Measurements from ENCODE around the gene FGR. TPM values are rescaled to one million over a fixed set of nuclear protein-coding genes. Genes with fewer than 3 reads are reported as not detected.

The FGR gene
- total RNA-seq, 1 donor from 2014 or later = not detected

DNA sequence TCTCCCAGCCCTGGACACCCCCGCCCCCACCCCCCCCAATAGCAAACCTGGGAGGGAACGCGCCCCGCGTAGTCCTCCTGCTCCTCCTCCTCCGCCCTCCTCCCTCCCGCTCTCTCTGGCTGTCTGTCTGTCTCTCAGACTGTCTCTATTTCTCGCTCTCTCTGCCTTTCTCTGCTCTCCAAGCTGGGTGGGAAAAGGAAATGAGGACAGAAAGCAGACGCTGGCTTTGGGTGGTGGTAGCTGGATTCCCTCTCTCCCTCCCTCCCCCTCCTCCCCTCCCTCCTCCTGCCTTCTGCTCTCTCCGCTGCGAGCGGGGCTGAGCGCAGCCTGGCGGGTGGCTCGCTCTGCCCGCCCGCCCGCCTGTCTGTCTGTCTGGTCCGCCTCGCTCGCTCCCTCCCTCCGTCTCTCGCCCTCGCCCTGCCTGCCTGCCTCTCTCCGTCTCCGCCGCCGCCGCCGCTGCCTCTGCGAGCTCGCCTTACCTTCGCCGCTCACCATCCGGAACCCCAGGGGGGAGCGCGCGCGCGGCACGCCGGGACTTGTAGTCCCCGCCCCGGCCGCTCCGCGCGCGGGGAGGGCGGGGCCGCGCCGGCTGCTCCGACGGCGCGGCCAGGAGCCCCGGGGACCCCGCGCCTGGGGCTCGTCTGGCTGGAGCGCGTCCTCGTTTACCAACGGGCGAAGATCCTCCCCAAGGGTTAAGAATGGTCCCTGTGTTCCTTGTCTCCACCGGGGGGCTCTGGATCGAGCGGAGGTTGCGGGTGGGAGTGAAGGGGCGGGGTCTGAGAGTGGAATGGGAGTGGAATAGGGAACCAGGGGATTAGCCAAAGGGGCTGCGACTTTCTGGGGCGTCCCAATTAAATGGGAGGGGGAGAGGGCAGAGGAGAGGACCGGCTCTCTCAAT, 31.1 kb downstream of the FGR start, which contains the start of gene AHDC1:
Gene AHDC1 (minus strand): TSS at position 464 of the 898 bp plus-strand sequence. CDS start 52,029 bp downstream, outside the sequence.
- Mint-ChIP-seq H3K27me3 (no peaks in the 10 kb centered on the region), H3K36me3 (no peaks in the 10 kb centered on the region), H3K9me3 (no peaks in the 10 kb centered on the region), H3K27ac (peak within 1 kb of the TSS; percentile 84), H3K4me3 (peak within 1 kb of the TSS; percentile 96), H3K4me1 (ENCODE audit: unreplicated experiment) (peaks cover 48% of the 10 kb centered on the region)
- TF ChIP-seq, protein P1, sequence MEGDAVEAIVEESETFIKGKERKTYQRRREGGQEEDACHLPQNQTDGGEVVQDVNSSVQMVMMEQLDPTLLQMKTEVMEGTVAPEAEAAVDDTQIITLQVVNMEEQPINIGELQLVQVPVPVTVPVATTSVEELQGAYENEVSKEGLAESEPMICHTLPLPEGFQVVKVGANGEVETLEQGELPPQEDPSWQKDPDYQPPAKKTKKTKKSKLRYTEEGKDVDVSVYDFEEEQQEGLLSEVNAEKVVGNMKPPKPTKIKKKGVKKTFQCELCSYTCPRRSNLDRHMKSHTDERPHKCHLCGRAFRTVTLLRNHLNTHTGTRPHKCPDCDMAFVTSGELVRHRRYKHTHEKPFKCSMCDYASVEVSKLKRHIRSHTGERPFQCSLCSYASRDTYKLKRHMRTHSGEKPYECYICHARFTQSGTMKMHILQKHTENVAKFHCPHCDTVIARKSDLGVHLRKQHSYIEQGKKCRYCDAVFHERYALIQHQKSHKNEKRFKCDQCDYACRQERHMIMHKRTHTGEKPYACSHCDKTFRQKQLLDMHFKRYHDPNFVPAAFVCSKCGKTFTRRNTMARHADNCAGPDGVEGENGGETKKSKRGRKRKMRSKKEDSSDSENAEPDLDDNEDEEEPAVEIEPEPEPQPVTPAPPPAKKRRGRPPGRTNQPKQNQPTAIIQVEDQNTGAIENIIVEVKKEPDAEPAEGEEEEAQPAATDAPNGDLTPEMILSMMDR (conservative IDR thresholded peaks at IDR 0.05) = no peak
- DNase-seq (ENCODE audit: extremely low spot score, unreplicated experiment) = peak; percentile 96

DNA sequence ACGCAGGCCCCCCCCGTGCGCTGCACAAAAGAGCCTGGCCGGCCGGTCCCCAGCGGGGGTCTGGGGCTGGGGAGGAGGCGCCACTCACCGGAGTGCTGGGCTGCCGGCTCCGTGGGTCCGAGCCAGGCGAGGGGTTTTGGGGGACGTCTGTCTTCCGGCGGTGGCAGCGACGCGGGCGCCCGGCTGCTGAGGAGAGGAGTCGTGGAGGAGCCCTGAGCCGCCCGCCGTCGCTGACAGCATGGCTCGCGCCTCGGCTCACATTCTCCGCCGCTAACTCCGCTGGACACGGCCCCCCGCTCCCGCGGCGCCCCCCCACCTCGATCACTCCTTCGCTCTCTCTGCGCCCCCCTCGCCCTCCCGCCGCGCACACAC, 31.7 kb downstream of the FGR start:
- H3K36me3 Mint-ChIP-seq = no peaks in the 10 kb centered on the region
- H3K4me1 Mint-ChIP-seq (ENCODE audit: unreplicated experiment) = peaks cover 54% of the 10 kb centered on the region
- H3K4me3 Mint-ChIP-seq = peak overlapping the region; percentile 96
- H3K27me3 Mint-ChIP-seq = no peaks in the 10 kb centered on the region
- H3K27ac Mint-ChIP-seq = no peak overlapping the region
- no peaks in the 10 kb centered on the region for H3K9me3 Mint-ChIP-seq
- no peak for DNase-seq (ENCODE audit: extremely low spot score, unreplicated experiment)
- TF ChIP-seq, protein P1 (conservative IDR thresholded peaks at IDR 0.05) = no peak

DNA sequence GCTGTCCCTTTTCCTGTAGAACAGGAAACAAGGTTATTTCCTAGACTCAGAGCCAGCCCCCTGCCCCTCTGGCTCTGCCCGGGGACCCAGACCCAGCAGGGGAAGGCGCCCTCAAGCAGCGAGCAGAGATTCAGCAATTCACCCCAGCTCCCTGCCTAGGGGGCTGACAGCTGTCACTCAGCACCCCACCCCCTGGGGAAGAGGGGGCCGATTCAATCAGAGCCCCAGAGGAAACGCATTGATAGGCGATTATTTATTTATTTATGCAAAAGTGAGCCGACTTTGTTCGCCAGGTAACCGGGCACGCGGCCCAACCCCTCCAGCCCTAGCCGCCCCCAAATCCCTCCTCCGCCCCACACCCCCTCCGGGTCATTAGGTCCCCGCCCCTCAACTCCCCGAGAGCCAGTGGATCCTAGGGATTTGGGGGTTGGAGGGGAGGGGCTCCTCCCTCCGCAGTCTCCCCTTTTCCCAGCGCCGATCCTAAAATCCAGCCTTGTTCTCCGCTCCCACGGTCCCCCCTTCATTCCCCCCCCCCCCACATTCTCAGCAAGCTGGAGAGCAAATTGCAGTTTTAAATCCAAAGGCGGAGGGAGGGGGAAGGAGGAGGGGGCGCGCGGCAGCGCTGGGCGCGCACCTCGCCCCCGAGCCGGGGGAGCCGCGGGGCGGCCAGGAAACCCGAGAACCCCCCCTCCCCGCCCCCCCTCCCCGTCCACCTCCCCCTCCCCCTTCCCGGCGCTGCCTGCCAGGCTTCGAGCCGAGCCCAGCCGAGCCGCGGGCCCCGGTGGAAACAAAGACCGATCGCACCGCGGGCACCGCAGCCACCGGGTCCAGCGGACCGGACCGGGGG, 32.3 kb downstream of the FGR start:
- peak overlapping the region; percentile 93 for H3K4me3 Mint-ChIP-seq
- no peak for DNase-seq (ENCODE audit: extremely low spot score, unreplicated experiment)
- H3K27me3 Mint-ChIP-seq = no peaks in the 10 kb centered on the region
- H3K9me3 Mint-ChIP-seq = no peaks in the 10 kb centered on the region
- H3K4me1 Mint-ChIP-seq (ENCODE audit: unreplicated experiment) = peaks cover 54% of the 10 kb centered on the region
- no peaks in the 10 kb centered on the region for H3K36me3 Mint-ChIP-seq
- H3K27ac Mint-ChIP-seq = peak overlapping the region; percentile 85
- TF ChIP-seq, protein P1 (conservative IDR thresholded peaks at IDR 0.05) = no peak

DNA sequence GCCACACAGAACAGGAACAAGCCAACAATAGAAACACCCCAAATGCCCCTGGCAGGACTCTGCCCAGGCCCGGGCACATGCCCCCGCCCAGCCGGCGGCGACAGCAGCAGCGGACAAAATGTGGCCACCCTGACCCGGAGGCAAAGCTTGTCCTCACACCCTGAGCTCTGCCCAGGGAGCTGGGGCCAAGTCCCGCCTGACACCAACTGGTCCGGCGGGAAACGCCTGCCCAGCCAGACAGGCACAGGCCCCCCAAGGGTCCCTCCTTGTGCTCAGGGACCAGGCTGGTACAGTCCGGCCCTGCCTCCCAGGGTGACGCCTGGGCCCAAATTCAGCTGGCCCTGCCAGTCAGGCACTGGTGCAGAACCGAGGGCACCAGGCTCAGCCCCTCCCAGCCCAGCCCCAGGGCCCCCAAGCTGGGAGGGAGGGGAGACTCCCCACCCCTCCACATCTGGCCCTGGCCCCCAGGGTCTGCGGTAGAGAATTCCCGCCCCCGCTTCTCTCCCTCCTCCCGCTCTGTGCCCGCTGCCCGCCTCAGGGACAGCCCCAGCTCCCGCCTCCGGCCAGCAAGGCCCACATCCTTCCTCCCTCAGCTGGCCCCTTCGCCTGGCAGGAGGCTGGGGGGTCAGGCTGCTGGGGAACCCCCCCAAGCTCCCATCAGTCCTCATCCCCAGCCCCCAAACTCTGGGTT, 33.1 kb downstream of the FGR start:
- TF ChIP-seq, protein P1 (conservative IDR thresholded peaks at IDR 0.05) = no peak
- no peaks in the 10 kb centered on the region for H3K9me3 Mint-ChIP-seq
- no peaks in the 10 kb centered on the region for H3K36me3 Mint-ChIP-seq
- peaks cover 52% of the 10 kb centered on the region for H3K4me1 Mint-ChIP-seq (ENCODE audit: unreplicated experiment)
- peak overlapping the region; percentile 85 for H3K27ac Mint-ChIP-seq
- DNase-seq (ENCODE audit: extremely low spot score, unreplicated experiment) = no peak
- H3K27me3 Mint-ChIP-seq = no peaks in the 10 kb centered on the region
- H3K4me3 Mint-ChIP-seq = peak overlapping the region; percentile 93

DNA sequence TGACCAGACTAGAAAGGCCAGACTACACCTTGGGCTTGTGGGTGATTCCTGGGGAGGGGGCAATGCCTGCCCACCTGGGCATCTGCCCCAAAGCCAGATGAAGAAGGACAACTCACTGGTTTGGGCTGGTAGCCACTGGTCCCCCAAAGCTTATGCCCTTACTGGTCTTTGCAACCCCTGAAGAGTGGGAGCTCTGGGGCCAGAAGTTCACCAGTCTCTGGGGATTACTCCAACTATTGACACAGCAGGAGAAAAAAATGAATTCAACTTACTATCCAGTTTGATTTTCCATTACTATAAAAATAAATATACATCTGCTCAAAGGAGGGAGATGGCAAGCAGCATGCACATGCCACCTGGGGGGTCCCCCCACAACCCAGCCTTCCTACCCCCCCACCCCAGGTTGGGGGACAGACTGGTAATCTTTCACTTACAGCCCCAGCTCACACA, 33.6 kb downstream of the FGR start:
- peak overlapping the region; percentile 67 for H3K4me3 Mint-ChIP-seq
- H3K4me1 Mint-ChIP-seq (ENCODE audit: unreplicated experiment) = peaks cover 46% of the 10 kb centered on the region
- TF ChIP-seq, protein P1 (conservative IDR thresholded peaks at IDR 0.05) = no peak
- peak overlapping the region; percentile 49 for H3K27ac Mint-ChIP-seq
- H3K36me3 Mint-ChIP-seq = no peaks in the 10 kb centered on the region
- no peaks in the 10 kb centered on the region for H3K27me3 Mint-ChIP-seq
- no peak for DNase-seq (ENCODE audit: extremely low spot score, unreplicated experiment)
- no peaks in the 10 kb centered on the region for H3K9me3 Mint-ChIP-seq
